Heart left ventricle (tissue), 13 donors: ENCODE results near the gene ABCA1.

Experiments
- CTCF ChIP-seq, 12 donors: fragments of 200-600 bp; sonication (generic) in 4 of 12; IDR thresholded peaks; one replicate each; pipeline versions ENCODE4 v1.5.0 to v1.8.0; 2018 to 2022; ENCODE audit warnings: antibody characterized with exemption in 12 of 12, mild to moderate bottlenecking in 5 of 12
- POLR2A ChIP-seq, 2 donors: fragments of 450-650 bp; IDR thresholded peaks; one replicate each; pipeline ENCODE4 v1.6.1; 2017; ENCODE audit warnings: antibody characterized with exemption in 2 of 2, mild to moderate bottlenecking in 2 of 2, moderate library complexity in 2 of 2
- donor health status: ischemic (EF 13 %, LVEDD 7.1; RV severe dilation, severe dysfunction).
- donor health status: DM: no; HTN: yes; CAD: no.
- donor health status: DM: no; HTN: no; CAD: no.
- donor health status: ischemic (EF 25% LVEDD 6.9; RV normal size, moderate dysfunction).
- donor health status: ischemic (EF 25% LVEDD 5.7; RV mildly dilated, moderate dysfunction).
- donor health status: ischemic (EF 35%, LVEDD 5.7; RV mildly dilated, moderate dysfunction).
- donor health status: nonischemic (EF 11% LVEDD 7.7; RV severe dilation, severe dysfunction).
- donor health status: DM: yes; HTN: yes; CAD: no.
- donor health status: PGD.
- donor health status: ischemic (EF 29% LVEDD 5.4; RV normal size, mild dysfunction).
- donor health status: nonischemic (EF 23%, LVEDD 6.1; RV moderate dilation, normal function).

GRCh38 chr9:104871961-104872527 is 55.9 kb downstream of the ABCA1 start:
- no peak for TF ChIP-seq CTCF (IDR thresholded peaks at IDR 0.05)
- TF ChIP-seq POLR2A (IDR thresholded peaks at IDR 0.05), result no peak
